ENCODE data around the gene SOAT1. TPM values are rescaled to one million over a fixed set of nuclear protein-coding genes. Genes with fewer than 3 reads are reported as not detected.

The SOAT1 gene
- total and polyA plus RNA-seq, 2 of the 8 experiments (the other 6 are each of a cell fraction or from before 2014, with no cell fraction given), result 2.7 to 4.7 TPM

DNA sequence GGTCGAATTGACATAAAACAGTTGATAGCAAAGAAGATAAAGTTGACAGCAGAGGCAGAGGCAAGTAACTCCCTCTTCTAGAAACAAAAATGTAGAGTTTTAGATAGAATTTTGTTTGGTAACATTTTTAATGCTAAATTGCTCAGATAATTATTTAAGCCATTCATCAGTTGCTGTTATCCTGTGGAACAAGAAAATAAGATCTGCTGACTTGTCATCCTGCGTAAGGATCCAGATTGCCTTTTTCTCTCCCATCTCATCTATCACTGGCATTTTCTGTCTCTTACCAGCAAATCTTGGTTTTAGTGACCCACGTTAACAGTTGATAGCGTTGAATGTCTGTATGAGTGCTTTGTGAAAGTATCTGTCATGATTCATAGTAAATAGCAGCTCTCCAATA is 29.8 kb downstream of the SOAT1 start:
- H3K9ac ChIP-seq (replicated peaks in 1 of 4; ENCODE audit: extremely low read depth in 1 of 4, low read depth in 3 of 4, low read length in 3 of 4), result no peak overlapping the region
- H3K4me2 ChIP-seq (ENCODE audit: insufficient read depth in 1 of 2, low read depth in 2 of 2, low read length in 2 of 2), result no peak overlapping the region
- CTCF ChIA-PET (ENCODE audit: partially characterized antibody), result no interaction called here
- H4K5ac ChIP-seq (ENCODE audit: insufficient read length, low read depth, low read length), result no peak overlapping the region
- no peak overlapping the region for H2BK120ac ChIP-seq (replicated peaks; ENCODE audit: low read depth, low read length)
- H3K27me3 ChIP-seq (replicated peaks in 1 of 4; ENCODE audit: control insufficient read depth in 3 of 4, extremely low read depth in 1 of 4, insufficient read depth in 3 of 4, low read length in 3 of 4), result no peaks in the 10 kb centered on the region
- H4K8ac ChIP-seq (ENCODE audit: extremely low read depth, insufficient read depth, low read length), result no peak overlapping the region
- H3K36me3 ChIP-seq (ENCODE audit: control insufficient read depth in 2 of 4, insufficient read depth in 4 of 4, low read length in 3 of 4), result no peaks in the 10 kb centered on the region
- H3K27ac ChIP-seq (ENCODE audit: low read depth, low read length), result no peak overlapping the region
- no peak overlapping the region for H2BK12ac ChIP-seq (ENCODE audit: low read depth, low read length)
- H3K23ac ChIP-seq (ENCODE audit: insufficient read length), result no peak overlapping the region
- no peak overlapping the region for H2AK5ac ChIP-seq (ENCODE audit: low read depth, low read length)
- no peak overlapping the region for H2AFZ ChIP-seq (ENCODE audit: low read length)
- H3K4me3 ChIP-seq (ENCODE audit: extremely low read depth in 1 of 4, insufficient read depth in 2 of 4, low read depth in 3 of 4, low read length in 4 of 4), result no peak overlapping the region
- no peak for FAIRE-seq
- WGBS, 2 experiments (ENCODE audit: extremely low coverage in 1 of 2, insufficient coverage in 1 of 2, insufficient read length in 1 of 2, insufficient replicate concordance in 2 of 2, low coverage in 1 of 2, low lambda C conversion rate in 2 of 2, missing lambda C conversion rate in 1 of 2), result 84% methylated on average over 4 of the region's 4 CpGs; no CpG with 5 or more reads in 1 of the 2 experiments
- DNase-seq (ENCODE audit: low read depth in 1 of 2, low spot score in 2 of 2), result no peak
- H4K20me1 ChIP-seq (replicated peaks in 1 of 2; ENCODE audit: control insufficient read depth in 1 of 2, insufficient read depth in 2 of 2, low read length in 2 of 2), result no peaks in the 10 kb centered on the region
- POLR2A ChIA-PET (ENCODE audit: partially characterized antibody), result no interaction called here
- no peak overlapping the region for H4K91ac ChIP-seq (replicated peaks; ENCODE audit: insufficient read length, low read length)
- no peaks in the 10 kb centered on the region for H3K9me3 ChIP-seq (ENCODE audit: insufficient read depth in 2 of 2, low read depth in 1 of 2, low read length in 1 of 2)
- no peak overlapping the region for H3K4ac ChIP-seq (replicated peaks; ENCODE audit: insufficient read length, low read depth, low read length)
- no peak overlapping the region for H3K18ac ChIP-seq (ENCODE audit: extremely low read depth, low read length)
- no peaks in the 10 kb centered on the region for H3K79me1 ChIP-seq (ENCODE audit: low read depth, low read length)
- H2BK5ac ChIP-seq (ENCODE audit: low read depth, low read length), result no peak overlapping the region
- no peaks in the 10 kb centered on the region for H3K23me2 ChIP-seq (ENCODE audit: low read depth, low read length)
- no peaks in the 10 kb centered on the region for H3K79me2 ChIP-seq (ENCODE audit: control insufficient read depth in 1 of 2, insufficient read depth in 2 of 2, low read length in 2 of 2)
- TF ChIP-seq TBP (IDR thresholded peaks at IDR 0.05; ENCODE audit: low read depth, low read length) (no peak), RBBP5 (IDR thresholded peaks at IDR 0.05; ENCODE audit: borderline replicate concordance, low read depth, low read length) (no peak), EP300 (IDR thresholded peaks at IDR 0.05; ENCODE audit: borderline replicate concordance in 1 of 2, low read depth in 2 of 2, low read length in 2 of 2) (no peak), SUZ12 (IDR thresholded peaks at IDR 0.05; ENCODE audit: low read length) (no peak)
- H2BK15ac ChIP-seq (ENCODE audit: low read length), result no peak overlapping the region
- no peaks in the 10 kb centered on the region for H3K4me1 ChIP-seq (replicated peaks in 1 of 4; ENCODE audit: control insufficient read depth in 3 of 4, insufficient read depth in 4 of 4, low read length in 3 of 4)
- no peak overlapping the region for H3K14ac ChIP-seq (ENCODE audit: insufficient read length)
- no peak overlapping the region for H3K56ac ChIP-seq (replicated peaks; ENCODE audit: insufficient read length, low read depth, low read length)
- H2BK20ac ChIP-seq (ENCODE audit: low read length), result no peak overlapping the region
